GDM1 (cell line): Measurements from ENCODE around the gene PRDM16.

ENCODE experiments used
- DNase-seq: peaks from one replicate; lab custom pipeline; 2025; lab: John Stamatoyannopoulos, UW

Gene PRDM16

DNA sequence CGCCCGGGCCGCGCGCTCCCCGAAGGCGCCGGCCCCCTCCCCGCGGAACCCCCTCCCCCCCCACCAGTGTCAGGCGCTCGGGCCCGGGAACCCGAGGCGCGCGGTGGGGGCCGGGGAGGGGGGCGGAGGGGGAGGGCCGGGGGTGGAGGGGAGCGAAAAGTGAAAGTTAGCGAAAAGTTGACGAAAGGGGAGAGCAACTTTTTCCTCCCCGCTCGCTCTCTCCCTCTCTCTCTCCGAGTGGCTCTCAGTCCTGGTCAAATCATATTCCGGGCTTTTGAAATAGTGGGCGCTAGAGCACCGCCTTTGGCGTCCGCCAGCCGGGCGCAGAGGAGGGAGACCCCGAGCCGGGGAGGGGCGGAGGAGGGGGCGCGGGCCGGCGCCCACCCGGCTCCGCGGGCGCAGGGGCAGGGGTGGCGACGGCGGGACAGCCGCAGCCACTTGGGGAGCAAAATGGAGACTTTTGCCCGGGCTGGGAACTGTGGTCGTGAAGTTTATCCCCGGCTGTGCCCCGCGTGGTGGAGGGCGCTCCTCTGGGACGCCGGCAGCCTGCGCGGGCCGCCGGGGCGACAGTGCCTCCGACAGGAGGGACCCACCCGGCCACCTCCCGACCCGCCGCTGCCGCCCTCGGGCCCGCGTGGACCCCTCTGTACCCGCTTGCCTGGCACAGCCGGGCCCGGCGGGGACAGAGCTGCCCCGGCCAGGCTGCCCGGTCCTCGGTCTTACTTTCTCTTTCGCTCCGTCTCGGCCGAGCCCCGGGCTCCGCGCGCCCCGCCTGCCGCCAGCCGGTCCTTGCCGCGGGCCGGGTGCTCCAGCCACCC is 697 bp downstream of the PRDM16 start:
- DNase-seq, result peak; percentile 37

DNA sequence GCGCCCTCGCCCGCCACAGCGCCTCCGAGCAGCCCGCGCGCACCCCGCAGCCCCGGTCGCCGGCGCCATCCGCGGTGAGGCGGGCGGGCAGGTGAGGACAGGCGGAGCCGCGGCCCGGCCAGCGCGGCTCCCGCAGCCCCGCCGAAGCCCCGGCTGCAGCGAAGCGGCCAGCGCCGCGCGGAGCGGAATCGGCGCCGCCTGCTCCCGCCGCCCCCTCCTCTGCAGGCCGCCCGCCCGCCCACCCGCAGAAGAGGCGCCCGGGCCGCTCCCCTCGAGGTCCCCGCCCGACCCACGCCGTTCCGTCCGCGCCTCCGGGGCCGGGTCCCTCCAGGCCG is 1.3 kb downstream of the PRDM16 start:
- DNase-seq, result no peak

DNA sequence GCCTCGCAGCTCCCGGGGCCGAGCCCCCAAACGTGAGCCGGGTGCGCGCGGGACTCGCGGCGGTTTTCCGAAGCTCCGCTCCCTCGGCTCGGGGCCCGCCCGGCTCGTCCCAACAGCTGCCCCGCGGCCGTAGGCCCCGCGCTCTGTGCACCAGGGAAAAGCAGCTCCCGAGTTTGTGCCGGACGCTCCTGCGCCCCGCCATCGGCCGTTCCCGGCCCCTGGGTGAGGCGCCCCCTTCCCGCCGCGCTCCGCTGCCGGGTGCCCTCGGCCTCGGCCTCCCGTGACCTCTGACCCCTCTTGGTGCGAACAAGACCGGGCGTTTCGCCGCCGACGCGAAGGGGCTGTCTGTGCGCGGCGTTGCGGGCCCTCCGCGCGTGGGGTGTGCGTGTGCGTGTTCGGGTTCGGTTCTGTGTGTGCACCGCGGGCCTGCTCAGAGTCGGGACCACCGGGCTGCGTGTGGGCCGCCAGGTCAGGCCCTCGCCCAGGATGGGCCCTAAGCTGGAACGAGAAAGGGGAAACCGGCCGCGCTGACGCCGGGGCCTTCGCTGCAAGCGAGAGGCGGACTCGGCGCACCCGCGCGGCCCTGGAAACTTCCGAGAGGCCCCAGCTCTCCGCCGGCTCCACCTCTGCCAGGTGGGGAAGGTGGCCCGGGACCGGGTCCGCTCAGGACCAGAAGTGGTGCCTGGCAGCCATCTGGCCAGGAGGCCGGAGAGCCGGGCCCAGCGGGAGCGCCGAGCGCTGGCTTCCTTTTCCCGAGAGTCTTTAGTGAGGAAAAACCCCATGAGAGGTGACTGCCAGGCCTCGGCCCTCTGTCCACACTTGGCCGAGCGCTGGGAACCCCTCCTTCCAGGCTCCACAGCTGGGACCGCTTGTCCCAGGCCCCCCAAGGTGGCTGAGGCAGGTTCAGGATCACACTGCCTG is 1.9 kb downstream of the PRDM16 start:
- DNase-seq, result no peak

DNA sequence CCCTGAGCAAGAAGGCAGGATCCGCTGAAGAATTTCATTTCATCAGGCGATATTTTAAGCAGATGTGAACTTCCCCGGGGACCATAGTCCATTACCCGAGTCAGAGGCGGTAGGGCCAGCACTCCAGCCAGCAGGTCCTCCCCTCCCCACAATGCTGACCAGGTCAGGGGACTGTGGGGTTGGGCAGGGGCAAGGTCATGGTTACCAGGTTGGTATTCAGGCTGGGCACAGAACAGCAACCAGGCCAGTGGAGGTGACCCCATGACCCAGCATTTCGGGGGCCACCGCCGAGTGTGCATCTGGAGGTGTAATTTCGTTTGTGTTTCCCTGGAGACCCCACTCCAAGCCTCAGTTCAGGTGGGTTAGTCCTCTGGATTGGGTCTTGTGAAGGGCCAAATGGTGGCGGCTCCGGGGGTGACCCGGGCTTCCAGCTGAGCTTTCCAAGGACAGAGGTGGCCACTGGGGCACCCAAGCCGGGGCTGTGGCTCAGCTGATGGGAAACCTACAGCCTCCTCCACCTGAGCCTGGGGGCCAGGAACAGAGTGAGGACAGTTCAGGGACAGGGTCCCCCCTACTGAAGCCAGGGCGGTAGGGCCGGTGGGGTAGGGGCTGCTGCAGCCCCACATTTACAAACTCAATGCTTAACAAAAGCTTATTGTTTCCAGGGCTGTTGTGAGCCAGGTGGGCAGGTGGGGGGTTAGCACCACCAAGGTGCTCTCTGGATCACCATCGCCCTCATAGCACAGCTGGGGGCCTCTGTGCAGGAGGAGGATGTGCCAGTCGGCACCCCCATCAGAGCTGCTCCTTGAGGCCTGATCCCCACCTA is 2.8 kb downstream of the PRDM16 start:
- no peak for DNase-seq

DNA sequence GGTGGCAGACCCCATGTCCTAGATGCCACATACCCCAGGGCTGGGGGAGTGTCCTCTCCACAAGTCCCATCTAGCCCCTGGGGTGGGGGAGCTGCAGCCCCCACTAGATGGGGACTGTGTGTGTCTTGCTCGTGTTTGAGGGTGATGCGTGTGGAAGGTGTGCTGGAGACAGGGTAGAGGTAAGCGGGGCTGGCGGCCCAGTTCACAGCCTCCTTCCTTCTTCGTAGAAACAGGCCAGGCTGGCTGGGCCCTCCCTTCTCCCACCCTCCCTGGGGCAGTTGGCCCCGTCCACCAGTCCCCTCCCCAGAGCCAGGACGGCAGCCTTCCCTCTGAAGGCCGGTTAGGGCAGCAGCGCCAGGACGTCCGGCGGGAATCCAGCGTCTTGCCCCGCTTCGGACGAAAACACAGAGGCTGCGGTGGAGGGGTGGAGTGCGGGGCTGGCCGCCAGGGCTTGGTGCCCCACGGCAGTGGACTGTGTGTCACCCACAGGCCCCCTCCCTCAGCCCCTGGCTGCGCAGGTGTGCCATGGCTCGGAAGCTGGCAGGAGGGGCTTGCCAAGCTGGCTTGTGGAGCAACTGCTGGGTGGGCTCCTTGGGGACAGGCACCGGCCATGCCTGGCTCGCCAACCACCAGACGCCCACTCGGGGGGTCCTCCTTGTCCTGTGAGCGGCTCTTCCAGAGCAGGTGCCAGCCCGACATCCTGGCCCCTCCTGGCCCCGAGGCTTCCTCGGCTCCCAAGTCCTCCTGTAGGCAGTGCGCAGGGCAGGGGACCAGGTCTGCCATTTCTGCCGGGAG is 3.6 kb downstream of the PRDM16 start:
- no peak for DNase-seq

DNA sequence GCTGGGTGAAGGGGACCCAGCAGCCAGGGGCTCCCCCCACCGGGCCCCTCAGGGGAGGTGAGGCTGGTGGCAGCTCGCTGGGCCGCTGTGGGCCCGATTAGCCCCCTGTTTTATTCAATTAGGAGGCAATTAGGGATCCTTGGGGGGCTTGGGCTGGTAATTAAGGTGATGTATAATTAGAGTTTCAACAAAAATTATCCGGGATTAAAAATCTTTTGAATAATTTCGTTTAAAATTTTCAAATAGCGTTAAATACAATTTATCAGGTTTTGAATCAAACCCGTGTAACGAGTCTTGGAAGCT is 4.1 kb downstream of the PRDM16 start:
- no peak for DNase-seq

DNA sequence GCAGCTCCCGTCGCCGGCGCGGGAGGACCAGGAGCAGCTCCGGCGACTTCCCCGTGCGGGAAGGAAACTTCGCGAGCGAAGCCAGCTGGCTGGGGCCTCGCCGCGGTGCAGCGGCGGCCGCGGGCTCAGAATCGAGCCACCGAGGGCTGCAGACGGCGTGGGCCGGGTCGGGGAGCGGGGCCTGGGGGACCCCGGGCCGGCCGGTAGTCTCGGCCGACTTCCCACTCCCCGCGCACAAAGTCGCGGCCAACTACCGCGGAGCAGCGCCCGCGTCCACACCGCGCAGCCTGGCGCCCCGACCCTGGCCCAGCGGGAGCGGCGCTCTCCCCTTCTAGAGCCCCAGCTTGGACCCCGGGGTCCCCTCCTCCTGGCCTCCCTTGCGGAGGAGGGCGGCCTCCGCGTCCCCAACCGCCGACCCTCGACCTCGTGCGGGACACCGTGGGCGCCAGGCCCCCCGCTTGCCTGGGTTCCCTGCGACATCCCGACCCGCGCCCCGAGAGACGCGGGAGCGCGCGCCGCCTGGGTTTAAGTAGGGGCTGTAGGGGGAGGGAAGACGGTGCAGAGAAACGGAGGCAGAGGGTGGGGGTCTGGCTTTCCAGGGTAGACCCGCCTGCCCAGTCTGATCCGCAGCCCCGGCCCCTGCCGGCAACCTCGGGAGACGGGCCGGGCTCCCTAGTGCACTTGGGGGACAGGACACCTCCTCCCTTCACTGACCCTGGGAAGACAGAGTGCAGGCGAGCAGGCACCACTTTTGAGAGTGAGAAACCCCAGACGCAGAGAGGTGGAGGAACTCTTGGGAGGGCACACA is 4.7 kb downstream of the PRDM16 start:
- no peak for DNase-seq

DNA sequence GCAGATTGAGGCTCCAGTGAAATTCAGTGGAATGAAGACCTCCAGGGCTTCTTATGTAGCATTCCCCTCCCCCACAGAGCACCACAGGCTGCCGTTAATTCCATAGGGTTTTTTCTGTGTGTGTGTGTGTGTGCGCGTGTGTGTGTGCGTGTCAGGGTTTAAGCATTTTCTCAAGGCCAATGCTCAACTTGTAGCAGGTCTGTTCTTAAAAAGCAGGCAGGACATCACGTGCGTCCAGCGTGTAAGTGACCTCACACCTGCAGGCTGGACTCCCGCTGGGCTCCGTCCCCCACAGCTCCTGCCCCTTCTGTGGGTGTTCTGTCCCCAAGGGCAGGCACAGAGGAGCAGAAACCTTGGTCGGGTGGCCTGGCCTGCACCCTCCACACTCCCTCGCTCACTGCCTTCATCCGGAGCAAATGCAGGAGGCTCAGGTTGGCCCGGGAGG is 5.3 kb downstream of the PRDM16 start:
- no peak for DNase-seq

DNA sequence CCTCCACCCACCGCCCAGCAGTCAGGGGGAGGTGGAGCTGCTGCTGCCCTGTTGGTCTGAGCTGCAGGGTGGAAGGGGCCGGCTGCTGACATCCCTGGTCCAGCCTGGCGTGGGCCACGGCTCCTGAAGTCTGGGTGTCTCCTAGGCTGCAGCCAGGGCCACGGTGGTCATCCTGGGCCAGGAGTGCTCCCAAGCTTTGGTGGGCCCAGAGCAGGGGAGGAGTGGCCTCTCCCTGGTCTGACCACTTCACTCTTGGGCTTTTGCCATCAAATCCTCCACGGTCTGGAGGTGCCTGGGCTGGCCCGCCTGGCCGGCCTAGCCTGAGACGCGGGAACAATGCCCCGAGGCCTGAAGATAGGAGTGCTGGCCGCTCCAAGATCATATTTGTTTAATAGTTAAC is 5.8 kb downstream of the PRDM16 start:
- no peak for DNase-seq

DNA sequence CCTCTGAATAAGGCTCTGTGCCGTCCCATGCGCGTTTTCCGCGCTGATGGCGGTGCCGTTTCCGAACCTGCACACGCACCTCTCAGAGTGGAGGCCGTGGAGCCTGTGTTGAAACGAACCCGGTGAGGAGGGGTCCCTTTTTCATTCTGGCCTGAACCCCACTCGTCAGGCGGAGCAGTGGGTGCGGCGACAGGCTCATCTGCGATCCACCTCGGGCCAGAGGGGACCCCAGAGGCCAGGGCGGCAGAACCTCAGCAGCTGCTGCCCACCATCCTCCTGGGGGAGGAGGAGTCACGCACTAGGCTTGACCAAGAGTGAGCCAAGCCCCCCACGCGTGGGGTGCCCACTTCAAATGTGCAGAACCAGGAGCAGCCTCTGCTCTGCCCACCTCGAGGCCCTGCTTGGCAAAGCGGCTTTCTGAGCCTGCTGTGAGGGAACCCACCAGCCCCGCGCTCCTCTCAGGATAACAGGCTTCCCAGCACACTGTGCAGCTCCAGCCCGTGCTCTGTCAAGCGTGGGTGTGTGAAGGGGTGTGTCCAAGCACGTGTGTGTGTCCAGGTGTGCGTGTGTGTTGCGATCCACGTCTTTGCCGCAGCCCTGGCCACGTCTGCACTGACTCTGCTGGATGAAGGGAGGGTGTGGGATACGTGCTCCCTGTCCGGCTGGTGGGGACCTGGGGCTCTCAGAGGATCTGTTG is 6.8 kb downstream of the PRDM16 start:
- no peak for DNase-seq

DNA sequence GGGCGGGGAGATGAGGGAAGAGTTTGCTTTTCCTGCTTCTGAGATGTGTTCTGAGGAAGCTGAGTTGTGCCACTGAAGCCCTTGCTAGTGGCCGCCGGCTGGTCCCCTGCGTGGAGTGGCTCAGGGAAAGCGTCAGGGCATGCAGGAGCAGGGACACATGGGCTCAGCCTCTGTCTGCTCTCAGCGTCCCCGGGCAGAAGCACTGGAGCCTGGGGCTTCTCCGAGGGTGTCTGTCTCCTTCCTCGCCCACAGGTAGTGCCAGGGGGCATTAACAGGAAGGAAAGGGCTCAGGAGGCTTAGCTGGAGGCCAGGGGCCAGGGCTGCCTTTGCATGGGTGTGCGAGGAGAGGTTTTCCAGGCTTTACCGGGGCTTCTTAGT is 7.3 kb downstream of the PRDM16 start:
- DNase-seq, result no peak

DNA sequence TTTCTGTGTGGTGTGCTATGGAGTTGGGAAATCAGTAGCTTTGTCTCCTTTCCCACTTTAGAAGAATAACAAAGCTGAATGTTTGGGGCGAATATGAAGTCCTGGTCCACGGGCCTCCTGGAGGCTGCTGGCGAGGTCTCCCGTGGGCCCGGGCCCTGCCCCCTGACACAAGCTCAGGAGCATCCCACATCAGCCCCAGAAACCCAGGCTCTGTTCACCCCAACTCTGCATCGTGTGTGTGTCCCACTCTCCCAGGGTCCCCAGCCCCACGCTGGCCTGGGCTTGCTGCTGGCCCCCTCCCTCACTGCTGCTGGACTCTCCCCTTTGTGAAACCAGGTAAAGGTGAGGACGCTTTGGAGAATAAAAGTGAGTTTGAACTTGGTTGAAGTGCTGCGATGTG is 8.1 kb downstream of the PRDM16 start:
- no peak for DNase-seq

DNA sequence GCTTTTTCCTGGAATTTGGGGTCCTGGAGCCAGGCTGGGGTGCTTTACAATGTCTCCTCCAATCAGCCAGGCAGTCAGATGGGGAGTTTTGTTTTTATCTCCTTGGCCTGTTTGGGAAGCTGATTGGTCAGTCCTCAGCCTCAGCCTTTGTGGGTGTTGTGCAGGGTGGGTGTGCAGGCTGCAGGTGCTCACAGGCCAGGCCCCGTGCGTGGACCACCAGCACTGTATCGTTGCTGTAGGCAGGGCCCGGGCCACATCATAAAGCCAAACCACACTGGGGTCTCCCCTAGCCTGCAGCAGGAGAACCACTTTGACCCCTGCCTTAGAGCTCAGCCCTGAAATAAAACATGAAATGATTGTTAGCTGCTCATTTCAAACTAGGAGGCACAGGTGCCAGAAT is 8.6 kb downstream of the PRDM16 start:
- no peak for DNase-seq

DNA sequence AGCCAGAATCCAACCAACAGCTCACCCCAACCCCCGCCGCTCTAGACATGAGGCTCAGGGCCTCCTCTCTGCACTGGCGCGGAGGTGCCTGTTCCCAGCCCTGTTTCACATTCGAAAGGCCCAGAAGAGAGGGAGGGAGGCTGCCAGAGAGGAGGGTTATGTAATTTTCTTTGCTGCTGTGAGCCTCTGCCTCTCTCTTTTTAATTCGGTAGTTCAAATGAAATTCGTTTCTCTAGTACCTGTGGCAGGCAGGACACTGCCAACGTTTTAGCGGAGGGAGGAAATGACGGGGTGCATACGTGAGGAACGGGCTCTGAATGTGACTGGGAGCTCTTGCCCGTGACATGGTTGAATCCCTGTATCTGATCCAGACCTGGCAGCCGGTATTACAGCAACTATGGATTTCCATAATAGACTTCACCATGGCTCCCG is 9.4 kb downstream of the PRDM16 start:
- DNase-seq, result no peak

DNA sequence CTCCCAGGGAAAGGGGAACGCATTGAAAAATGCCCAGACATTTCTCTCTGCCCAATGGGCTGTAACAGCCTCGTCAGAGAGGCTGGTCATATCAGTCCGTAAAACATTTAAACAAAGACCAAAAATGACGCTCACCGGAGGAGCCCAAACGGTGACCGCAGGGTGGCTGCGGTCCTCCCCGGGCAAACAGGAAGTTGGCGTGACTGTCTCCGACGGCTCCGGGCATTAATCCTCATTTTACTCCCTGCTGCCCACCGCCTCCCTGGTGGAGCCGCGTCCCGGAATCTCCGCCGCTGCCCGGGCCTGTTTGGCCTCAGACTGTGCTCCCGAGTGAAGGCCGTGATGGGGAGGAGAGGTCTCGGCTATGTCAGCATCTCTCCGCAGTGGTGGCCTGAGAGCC is 9.9 kb downstream of the PRDM16 start:
- DNase-seq, result no peak

DNA sequence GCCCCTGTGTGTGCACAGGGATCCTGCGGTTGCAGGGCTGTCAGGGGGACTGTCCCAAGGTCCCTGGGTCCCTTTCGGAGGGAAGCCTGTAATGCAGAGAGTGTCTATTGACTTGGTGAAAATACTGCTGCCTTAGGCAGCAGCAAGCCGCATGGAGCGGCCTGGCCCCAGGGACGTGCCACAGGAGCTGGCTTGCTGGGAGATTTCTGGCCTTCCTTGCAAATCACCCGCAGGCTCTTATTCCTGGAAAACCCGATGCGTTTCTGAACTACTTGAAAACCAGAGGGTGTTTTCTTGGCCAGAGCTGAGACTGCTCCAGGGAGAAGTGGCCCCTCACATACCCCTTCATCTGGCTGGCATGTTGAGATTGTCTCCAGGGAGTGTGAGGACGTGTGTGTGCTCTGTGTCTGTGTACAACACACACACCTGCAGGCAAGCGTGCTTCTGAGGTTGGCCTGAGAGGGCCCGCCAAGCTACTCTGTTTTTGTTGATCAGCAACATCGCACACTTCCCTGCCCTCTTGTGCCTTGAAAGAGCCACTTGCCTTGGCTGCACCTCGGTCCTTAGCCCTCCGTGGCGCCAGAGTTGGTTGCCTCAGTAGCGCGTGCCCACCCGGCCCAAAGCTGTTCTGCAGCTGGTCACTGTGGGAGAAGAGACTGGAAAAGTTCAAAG is 10.5 kb downstream of the PRDM16 start:
- DNase-seq, result no peak

DNA sequence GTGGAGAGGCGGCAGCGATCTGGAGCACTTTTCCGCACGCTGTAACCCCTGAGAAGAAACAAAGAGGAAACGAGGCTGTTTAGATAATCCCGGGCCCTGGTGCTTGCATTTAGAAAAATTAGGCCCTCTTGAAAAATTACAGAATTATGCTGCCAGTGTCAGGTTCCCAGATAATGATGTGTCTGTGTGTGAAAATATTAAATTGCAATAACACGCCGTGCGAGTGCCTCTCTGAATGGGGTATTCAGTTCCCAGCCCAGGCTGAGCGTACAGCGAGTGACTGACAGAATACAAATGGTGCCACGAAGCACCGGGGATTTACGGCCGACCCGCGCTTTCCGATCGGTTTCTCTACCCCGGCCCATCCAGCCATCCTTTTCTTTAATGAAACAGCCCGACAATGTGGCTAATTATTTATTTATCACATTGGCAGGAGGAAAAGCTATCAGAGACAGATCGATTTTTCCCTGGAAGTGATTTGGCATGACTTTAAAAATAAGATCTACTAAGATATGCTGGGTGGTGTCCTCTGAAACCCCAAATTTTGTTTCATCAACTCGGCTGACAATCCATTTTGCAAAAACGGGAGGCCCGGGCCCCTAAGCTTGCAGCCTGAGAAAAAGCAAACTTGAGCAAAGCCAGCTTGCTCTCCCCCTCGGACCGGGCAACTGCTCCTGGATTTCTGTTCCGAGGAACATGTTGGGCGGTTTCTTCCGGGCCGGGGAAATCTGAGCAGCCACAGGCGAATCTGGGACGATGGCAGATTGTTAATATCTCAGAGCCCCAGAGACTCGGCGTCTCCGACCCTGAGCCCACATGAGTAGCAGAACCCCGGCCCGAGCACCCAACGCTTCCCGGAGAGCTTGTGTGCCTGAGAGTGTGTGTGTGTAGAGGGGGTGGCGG is 11.3 kb downstream of the PRDM16 start:
- DNase-seq, result no peak

DNA sequence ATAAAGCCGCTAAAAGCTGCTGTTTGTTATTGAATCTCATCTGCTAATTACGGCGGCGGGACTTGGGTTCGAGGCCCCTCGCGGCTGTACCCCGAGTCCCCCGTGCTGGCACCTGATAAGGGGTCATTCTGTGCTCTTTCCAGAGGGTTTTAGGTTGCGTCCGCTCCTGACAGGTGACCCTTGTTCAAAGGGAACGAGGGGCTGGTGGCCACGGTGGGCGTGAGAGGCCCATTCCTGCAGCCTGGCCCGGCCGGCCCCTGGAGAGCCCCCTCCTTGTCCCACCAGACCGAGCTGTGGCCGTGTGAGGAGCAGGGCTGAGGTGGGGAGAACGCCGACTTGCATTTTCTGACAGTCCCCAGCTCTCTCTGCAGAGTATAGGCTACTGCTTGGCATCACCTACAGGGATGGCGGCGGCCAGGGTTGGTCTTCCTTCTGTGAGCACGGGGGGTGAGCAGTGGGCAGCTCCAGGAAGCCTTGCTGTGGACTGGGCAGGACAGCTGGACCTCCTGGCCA is 12.2 kb downstream of the PRDM16 start:
- no peak for DNase-seq
